ENCODE measurements around the gene SDK2.

The SDK2 gene

DNA sequence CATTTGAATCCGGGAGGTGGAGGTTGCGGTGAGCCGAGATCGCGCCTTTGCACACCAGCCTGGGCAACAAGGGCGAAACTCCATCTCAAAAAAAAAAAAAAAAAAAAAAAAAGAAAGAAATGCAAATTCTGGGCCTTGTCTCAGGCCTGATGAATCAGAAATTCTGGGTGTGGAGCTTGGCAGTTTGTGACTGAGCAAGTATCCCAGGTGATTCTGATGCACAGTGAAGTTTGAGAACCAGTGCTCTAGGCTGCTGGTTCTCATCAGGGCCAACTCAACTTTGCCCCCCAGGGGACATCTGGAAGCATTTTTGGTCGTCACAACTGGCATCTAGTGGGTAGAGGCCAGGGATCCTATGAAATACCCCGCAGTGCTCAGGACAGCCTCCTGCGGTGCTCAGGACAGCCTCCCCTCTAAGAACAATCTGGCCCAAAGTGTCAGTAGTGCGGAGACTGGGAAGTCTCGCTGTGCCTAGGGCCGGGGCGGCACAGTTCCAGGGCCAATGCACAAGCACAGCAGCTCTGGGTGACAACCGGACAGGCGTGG, 55.9 kb downstream of the SDK2 start:
- DNase-seq (ENCODE audit: low read depth in 2 of 2) = no peak

DNA sequence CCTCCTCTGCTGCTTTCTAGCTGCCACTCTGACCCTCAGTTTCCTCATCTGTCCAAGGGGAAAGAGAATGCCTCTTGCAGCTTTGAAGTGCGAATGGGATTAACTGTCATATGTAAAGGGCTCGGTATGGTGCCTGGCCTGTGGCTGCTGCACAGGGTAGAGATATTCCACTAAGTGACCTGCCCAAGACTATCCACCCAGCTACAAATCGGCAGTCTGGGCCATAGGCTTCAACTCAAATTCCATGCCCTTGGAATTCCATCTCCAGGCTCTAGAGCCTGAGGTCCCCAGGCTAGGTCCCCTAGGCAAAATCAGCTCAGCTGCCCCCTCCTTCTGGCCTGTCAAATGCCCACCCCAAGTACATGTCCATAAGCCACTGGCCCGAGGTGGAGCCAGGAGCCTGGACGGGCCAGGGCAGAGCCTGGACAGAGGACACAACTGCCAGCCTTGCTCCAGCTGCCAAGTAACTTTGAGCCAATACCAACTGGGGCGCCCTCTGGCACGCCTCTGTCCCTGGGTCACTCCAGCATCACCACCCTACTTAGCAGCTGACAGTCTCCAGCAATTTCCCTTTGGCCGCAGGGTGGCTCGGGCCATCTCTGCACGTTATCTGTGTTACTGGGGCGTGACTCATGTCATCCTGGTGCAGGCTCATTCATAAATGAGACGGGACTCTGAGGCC, 57.2 kb downstream of the SDK2 start:
- no peak for DNase-seq (ENCODE audit: low read depth in 2 of 2)

DNA sequence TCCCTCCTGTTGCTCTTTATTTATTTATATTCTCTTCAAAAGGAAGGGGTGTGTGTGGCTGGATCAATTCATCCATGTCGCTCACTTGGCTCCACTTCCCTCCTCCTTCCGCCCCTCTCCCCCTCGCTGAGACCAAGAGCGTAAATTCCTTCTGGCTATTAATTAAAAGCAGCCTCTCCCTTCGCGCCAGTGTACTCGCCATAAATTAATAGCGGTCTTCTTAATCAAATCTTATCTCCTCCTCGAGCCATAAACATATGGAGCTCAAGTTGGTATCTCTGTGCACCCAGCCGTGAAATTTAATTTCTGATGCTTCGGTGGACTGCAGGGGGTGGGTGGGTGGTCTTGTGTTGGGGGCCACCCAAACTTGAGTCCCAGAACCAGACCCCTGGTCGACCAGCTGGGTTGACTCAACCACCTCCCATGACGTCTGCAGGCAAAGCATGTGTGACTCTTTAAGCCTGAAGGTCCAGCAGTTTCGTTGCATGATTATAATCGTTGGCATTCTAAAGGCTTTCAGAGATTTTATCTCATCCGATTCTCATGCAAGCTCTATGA, 57.9 kb downstream of the SDK2 start:
- DNase-seq (ENCODE audit: low read depth in 2 of 2) = no peak

DNA sequence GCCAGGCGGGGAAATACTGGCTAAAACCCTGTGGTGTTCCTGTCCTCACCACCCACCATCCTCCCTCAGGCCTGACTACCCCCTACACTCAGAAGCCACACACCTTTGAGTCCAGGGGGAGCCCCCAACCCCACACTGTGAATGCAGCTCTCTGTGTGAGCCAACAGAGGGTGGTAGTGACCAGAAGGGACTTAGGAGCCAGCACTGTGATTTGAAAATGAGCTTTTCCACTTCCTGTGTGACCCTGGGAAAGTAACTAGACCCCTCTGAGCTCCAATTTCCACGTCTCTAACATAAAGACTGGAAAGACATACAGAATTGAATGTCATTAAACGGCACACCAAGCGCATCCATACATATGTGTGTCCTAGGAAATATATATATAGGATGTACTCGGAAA, 58.7 kb downstream of the SDK2 start:
- no peak for DNase-seq (ENCODE audit: low read depth in 2 of 2)

DNA sequence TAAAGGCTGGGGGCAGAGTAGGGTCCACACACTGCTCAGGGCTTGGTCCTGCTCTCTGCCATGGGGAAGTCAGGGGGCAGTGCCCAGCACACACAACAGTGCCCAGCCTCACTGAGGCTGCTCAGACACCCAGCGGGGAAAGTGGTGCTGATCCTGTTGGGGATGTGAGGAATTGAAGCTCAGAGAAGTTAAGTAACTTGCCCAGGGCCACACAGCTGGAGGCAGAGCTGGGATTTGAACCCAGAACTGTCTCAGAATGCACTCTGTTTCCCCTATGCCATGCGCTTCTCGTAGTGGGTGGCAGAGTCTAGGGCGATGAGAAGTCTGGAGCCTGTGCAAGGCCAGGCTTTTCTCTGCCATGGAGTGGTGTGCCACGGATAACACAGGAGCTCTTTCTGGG, 59.3 kb downstream of the SDK2 start:
- no peak for DNase-seq (ENCODE audit: low read depth in 2 of 2)

DNA sequence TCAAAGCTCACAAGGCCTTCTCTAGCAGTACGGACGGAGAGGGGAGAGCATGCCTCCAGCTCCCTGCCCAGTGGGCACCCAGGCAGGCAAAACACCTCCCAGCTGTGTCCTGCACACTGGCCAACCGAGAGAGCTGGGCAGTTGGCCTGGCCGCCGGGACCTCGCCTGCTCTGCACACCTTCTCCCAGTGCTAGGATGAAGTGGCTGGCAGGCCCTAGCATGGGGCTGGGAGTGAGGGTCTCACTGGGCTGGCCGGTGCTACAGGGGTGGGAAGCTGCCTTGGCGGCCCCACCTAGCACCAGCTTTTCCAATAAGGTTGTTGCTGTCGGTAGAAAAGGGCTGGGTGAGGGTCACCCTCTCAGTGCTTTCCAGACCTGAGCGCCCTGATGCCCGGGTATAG, 60.2 kb downstream of the SDK2 start:
- DNase-seq (ENCODE audit: low read depth in 2 of 2) = no peak

DNA sequence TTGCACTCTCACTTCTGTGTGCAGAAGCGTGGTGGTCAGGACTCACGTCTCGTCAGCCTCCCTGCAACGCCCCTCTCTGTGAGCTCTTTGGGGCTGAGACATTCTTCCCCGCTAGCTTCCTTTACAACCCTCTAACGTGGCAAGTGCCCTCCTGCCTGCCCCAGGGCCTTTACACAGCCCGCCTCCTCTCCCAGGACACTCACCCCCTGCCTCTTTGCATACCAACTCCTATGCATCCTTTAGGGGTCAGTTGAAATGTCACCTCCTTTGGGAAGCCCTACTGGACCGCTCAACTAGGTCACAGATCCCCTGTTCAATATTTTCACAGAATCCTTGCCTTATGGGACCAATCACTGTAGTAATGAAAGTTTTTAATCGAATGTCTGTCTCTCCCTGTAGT, 61.4 kb downstream of the SDK2 start:
- DNase-seq (ENCODE audit: low read depth in 2 of 2) = no peak

DNA sequence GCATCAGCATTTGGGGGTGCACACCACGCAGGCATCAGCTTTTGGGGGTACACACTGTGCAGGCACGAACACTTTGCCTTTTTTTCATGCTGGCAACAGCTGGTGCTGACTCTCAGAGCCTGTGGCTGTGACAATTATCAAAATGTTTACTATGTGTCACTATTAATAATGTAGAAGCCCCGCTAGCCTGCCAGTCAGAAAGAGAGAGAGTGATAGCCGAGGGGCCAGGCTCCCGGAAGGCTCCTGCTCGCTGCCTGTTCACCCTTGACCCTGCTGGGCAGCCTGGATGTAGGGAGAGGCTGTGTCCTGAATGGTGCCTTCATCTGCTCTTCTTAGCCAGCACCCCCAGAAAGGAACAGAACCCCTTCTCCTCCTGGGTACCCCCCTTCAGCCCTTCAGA, 61.9 kb downstream of the SDK2 start:
- no peak for DNase-seq (ENCODE audit: low read depth in 2 of 2)

DNA sequence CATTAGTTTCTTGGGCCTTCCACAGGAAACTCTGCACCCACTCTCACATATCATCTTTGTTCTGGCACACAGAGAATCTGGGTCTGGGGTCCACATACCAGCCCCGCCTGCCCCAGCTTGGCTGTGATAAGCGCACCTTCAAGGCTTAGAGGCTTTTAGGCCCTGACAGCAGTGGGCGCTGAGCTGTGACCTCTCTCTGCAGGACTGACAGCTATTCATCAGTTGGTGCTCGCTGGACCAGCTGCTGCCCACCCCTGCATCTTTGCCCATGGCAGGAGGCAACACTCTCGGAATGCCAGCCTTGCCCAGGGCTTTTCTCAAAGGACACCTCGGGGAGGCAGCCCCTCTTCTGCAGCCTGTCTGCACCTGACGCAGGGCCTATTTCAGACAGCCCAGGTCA, 62.9 kb downstream of the SDK2 start:
- no peak for DNase-seq (ENCODE audit: low read depth in 2 of 2)

DNA sequence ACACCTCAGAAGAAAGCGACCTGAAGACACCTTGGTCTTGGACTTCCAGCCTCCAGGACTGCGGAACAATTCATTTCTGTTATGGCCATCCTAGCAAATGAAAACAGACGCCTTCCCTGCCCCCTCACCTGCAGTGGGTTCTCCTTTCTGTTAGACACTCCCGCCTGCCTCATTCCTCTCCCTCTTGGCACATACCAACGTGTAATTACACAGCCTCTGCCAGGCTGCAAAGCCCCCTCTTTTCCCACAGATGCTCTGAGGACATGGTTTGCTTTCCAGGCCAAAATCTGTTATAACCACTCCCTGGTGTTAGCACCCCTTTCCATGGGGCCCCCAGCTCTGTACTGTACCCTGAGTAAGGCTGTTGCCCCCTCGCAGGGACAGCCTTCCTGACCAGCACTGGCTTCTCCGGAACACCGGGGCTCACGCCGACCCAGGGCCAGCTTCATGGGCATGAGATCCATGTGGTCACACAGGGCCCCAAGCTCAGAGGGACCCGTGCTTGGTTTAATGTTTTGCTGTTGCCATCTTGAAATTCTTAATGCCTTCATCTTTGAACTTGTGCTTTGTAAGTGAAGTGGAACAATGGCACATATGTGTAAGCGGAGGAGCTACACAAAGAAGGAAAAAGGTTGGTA, 64.1 kb downstream of the SDK2 start:
- no peak for DNase-seq (ENCODE audit: low read depth in 2 of 2)

DNA sequence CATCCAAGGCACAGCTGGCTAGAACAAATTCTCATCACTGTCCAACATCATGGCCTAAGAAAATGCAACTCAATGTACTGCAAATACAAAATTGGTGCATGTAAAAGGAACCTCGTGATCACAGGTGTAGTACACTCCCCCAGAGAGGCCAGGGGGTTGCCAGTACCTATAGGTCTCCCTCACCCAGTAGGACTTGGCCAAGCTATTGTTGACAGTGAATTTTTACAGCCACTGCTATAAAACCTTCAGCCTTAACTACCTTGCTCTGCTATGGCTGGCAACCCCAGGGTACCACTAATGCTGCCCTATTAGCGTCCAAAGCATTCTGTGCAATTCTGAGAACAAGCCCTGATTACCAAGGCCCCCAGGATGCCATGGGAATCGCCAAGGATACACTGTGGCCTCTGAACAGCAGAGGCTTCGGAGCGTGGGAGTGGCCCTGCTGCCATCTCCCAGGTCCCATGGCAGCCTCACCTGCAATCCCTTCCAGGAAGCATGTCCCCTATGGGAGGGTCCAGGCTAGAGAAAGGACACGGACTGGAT, 67.6 kb downstream of the SDK2 start:
- no peak for DNase-seq (ENCODE audit: low read depth in 2 of 2)

DNA sequence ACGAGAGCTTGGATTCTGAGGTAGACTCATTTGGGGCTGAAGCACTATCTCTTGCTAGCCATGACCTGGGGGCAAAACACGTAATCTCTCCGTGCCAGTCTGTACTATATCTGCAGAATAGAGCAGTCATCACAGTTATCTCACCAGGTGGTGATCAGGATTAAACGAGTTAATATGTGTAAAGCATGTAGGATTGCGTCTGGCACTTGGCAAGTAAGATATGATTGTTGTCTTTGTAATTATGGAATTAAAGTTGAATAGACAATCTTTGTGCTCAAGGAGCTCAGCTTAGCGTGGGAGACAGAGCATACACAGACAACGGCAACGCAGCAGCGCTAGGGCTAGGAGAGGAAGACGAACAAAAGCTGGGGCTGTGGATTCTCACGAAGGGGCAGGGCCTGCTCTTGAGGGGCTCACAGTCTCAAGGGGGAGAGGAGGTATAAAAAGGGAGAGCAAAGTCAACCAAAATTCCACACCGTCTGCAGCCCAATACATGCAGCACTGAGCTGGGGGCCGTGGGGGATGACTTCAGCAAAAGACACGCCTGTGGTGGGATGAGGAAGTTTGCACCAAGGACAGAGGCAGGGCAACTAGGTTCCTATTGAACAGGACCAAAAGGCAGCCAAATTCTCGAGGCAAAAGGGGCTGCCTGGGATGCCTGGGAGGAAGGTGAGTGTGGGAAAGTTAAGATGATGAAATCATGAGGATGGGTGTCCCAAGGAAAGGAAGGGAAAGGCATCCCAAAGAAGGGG, 68.6 kb downstream of the SDK2 start:
- DNase-seq (ENCODE audit: low read depth in 2 of 2) = no peak

DNA sequence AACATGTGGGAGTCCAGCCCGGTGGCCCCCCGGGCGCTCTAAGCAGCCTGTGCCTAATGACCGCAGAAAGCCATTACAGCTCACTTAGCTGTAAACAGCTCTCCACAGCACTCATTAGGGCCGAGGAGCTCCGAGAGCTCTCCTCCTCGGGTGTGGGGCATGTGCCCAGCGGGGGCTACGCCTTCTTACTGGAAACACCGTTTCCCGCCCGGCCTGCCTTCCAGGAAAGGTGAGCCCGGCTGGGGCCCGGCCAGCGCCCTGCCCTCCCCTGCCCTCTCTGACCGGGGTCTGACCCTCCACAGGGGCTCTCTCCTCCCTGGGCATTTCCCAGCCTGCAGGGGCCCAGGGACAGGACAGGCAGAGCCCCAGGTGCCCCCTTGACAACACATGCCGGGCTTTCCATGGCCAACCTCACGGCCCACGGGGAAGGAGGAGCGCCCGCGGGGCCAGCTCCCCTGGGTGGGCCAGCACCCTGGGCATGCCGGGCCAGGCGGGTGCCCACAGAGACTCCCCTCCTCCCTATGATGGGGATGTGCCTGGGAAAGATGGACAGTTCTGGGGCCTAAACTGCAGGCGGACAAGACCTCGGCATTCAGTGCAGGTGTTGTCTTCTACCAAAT, 72.6 kb downstream of the SDK2 start:
- DNase-seq (ENCODE audit: low read depth in 2 of 2) = no peak

DNA sequence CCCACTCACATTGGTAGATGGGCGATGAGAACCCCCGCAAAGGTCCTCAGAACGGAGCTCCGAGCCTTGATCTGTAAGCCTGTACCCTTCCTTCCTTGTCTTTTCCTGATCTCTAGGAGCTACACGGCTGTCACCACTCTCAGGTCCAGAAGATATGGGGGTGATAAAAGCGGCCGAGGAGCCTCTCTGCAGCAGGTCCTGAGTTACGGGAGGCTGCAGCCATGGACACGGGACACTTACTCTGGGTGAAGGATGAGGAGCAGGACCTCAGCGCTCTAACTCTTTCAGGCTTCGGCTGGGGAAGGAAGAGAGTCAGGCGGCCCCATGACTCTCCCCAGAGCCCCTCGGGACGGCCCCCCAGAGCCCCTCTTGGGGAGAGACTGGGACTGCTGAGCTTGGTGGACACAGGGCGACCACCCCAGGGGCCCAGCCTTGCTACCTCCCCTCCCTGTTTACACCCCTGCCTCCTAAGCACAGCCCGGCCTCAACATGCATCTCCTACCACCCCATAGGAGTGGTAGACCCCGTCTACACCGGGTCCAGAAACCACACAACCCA, 74.4 kb downstream of the SDK2 start:
- no peak for DNase-seq (ENCODE audit: low read depth in 2 of 2)

DNA sequence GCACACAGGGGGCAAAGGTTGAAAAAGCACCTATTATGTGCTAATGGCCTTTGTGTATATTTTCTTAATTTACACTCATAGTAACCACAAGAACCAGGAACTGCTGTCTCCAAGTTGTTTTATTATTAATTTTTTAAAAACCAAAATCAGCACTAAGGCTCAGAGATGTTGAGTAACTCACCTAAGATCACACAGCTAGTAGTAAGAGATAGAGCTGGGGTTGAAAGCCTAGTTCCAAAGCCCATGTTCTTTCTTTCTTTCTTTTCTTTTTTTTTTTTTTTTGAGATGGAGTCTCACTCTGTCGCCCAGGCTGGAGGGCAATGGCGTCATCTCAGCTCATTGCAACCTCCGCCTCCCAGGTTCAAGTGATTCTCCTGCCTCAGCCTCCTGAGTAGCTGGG, 75.3 kb downstream of the SDK2 start:
- no peak for DNase-seq (ENCODE audit: low read depth in 2 of 2)

DNA sequence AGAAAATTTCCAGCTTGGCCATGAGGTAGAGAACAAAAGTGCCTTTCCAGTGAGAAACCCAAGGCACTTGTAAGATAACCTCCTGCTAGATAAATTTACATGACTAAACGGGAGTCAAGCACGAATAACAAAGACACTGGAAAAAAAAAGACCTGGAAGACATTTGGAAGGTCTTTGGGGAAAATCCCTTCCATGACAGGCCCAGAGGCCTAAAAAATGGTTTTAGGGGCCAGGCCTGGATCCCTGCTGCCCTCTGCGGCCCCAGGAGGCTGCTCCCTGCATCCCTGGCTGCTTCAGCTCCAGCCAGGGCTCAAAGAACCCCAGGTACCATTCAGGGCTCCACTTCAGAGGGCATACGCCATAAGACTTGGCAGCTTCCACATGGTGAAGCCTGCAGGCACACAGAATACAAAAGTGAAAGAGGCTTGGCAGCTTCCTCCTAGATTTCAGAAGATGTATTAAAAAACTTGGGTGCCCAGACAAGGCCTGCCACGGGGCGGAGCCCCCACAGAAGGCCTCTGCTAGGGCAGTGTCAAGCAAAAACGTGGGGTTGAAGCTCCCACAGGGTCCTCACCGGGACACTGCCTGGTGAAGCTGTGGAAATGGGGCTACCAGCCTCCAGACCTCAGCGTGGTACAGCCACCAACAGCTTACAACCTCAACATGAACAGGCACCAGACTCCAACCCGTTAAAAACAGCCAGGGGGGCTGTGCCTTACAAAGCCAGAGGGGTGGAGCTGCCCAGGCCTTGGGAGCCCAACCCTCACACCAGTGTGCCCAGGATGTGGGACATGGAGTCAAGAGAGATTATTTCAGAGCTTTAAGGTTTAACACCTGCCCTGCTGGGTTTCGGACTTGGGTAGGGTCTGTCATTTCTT, 77.1 kb downstream of the SDK2 start:
- DNase-seq (ENCODE audit: low read depth in 2 of 2) = no peak

DNA sequence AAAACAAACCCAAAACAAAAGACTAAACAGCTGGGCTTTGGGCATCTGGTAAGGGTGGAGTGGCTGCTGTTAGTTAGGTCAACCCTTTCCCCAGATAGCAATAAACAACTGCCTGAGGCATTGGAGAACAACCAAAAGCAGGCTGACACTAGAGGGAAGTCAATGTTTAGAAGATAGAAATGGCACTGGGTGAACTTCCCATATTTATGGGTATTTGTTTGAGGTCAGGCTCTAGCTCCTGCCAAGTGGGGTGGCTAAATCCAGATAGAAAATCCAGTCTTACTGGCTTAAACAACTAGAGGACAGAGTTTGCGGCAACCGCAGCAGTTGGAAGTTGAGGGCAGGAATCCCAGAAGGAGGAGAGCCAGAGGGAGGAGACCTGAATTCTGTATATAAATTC, 79.4 kb downstream of the SDK2 start:
- DNase-seq (ENCODE audit: low read depth in 2 of 2) = no peak

DNA sequence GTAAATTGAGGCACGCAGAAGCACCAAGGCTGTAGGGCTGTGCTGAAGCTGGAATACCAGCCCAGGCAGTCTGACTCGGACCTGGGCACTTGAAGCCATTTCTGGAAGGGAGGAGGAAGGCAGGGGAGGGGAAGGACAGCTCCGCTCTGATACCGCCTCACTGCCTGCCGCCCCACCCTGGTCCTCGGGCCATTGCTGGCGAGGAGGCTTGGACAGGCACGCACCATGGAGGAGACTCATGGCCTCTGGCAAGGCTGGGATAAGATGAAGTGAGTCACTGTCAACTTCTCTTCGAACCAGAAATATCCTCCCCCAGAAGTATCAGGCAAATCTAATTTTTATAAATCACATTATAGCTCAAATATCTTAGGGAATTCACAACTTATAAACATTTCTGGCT, 81.3 kb downstream of the SDK2 start:
- no peak for DNase-seq (ENCODE audit: low read depth in 2 of 2)

DNA sequence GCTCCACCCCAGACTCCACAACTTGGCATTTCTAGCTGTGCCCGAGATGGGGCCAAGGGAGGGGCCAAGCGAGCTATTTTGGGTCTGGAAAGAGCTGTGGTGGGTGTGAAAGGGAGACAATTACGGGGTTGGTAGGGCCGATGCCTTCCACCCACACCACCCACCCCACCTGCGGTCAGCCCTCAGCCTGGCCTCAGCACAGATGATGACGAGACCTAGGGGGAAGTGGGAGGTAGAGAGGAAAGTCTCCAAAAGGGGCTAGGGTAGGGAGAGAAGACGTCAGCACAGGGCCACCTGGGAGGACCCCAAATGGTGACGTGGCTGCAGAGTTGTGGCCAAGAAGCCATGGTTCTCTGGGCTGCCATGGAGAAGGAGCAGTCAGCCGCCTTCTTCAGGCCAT, 83.1 kb downstream of the SDK2 start:
- no peak for DNase-seq (ENCODE audit: low read depth in 2 of 2)

DNA sequence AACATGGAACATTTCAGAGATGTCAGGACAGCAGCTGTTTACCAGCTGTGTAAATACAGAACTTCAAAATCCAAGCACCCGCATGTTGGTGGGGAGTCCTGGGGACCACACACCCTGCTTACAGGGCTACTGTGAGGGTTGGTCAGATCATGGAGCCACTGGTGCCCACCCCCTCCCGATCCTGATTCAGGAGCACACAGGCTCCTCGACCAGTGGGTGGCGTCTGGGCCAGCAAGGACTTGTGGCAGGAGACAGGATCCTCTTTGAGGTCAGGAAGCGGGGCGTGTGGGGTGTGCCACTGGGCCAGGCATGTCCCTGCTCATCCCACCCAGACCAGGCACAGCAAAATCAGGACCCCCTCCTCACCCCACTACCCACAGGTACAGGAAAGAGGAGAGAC, 83.6 kb downstream of the SDK2 start:
- DNase-seq (ENCODE audit: low read depth in 2 of 2) = no peak

DNA sequence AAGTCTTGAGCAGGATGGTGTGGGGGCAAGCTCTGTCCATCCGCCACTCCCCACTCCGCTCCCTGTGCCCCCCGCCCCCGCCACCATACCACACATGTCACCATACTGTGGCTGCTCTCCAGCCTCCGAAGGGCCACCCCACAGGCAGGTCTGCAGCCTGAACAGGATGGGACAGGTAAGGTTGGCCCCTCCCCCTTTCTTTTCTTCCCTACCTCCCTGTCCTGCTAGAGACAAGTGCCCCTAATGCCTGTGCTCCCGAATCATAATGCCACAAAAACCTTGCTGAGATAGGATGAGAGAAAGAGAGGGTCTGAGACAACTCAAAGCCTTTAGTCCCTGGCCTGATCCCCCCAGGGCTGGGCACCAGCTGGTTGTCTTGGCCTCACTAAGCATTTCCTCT, 84.7 kb downstream of the SDK2 start:
- no peak for DNase-seq (ENCODE audit: low read depth in 2 of 2)

Data from stimulated activated CD4-positive, alpha-beta T cell treated with anti-CD3 and anti-CD28 coated beads, Interleukin-1b, Interleukin-23, amount 100 ng/mL, for 1 hour (primary cell).